Measurements from ENCODE around the gene TUBA1C.
"Not testable (repeated sequence)": the region's sequence is repeated elsewhere in the genome, so short reads cannot be mapped to it uniquely, and the experiment has no call there.

The TUBA1C gene

GRCh38 chr12:49233842-49234526 lies 30.9 kb upstream of the TUBA1C start:
- no peak overlapping the region for H3K4me3 ChIP-seq (ENCODE audit: low read depth, low read length)

GRCh38 chr12:49236423-49236822 lies 28.5 kb upstream of the TUBA1C start:
- TF ChIP-seq CTCF (IDR thresholded peaks at IDR 0.05; ENCODE audit: control insufficient read depth, extremely low read depth, insufficient read depth) = no peak
- H3K4me3 ChIP-seq (ENCODE audit: low read depth, low read length) = no peak overlapping the region
- no peak for DNase-seq (ENCODE audit: low read depth)

More at GRCh38 chr12:49233842-49234526, 30.9 kb upstream of the TUBA1C start:
- no peak for DNase-seq (ENCODE audit: low read depth)
- TF ChIP-seq CTCF (IDR thresholded peaks at IDR 0.05; ENCODE audit: control insufficient read depth, extremely low read depth, insufficient read depth) = no peak

- TF ChIP-seq CTCF (IDR thresholded peaks at IDR 0.05; ENCODE audit: control insufficient read depth, extremely low read depth, insufficient read depth) = no peak
- H3K4me3 ChIP-seq (ENCODE audit: low read depth, low read length) = no peak overlapping the region
- DNase-seq (ENCODE audit: low read depth) = no peak
These were observed 21.3 kb upstream of the TUBA1C start for GRCh38 chr12:49243631-49244030.

- no peak for DNase-seq (ENCODE audit: low read depth)
- no peak for TF ChIP-seq CTCF (IDR thresholded peaks at IDR 0.05; ENCODE audit: control insufficient read depth, extremely low read depth, insufficient read depth)
- H3K4me3 ChIP-seq (ENCODE audit: low read depth, low read length) = no peak overlapping the region
These were observed 20.7 kb upstream of the TUBA1C start for GRCh38 chr12:49244176-49244575.

GRCh38 chr12:49251357-49251756 lies 13.5 kb upstream of the TUBA1C start:
- H3K4me3 ChIP-seq (ENCODE audit: low read depth, low read length) = no peak overlapping the region
- no peak for TF ChIP-seq CTCF (IDR thresholded peaks at IDR 0.05; ENCODE audit: control insufficient read depth, extremely low read depth, insufficient read depth)
- no peak for DNase-seq (ENCODE audit: low read depth)

GRCh38 chr12:49253033-49253623 lies 11.8 kb upstream of the TUBA1C start:
- no peak for DNase-seq (ENCODE audit: low read depth)
- TF ChIP-seq CTCF (IDR thresholded peaks at IDR 0.05; ENCODE audit: control insufficient read depth, extremely low read depth, insufficient read depth) = no peak

GRCh38 chr12:49255456-49255855 lies 9.4 kb upstream of the TUBA1C start:
- DNase-seq (ENCODE audit: low read depth); H3K4me3 ChIP-seq (ENCODE audit: low read depth, low read length): not testable (repeated sequence)

More at GRCh38 chr12:49253033-49253623, 11.8 kb upstream of the TUBA1C start:
- H3K4me3 ChIP-seq (ENCODE audit: low read depth, low read length) = no peak overlapping the region

All from LNCaP clone FGC (cell line).